HCT116 (cell line): ENCODE results near the gene RNF145. TPM values are rescaled to one million over a fixed set of nuclear protein-coding genes. Genes with fewer than 3 reads are reported as not detected.
A peak's percentile ranks its signal among the peaks of the same experiment; 100 is the strongest.

Experiments used
- ATAC-seq: fragments of 200-7000 bp; cut with Tn5 transposase; 2 replicates; pipeline ENCODE4 v1.9.1; 2020; ENCODE audit warnings: mild to moderate bottlenecking, moderate library complexity
- BruUV-seq: library from RNA; stranded (reverse); fragments of 400-500 nt; replicated peaks from 2 replicates; lab custom pipeline; 2021; lab: Mats Ljungman, UMichigan
- CTCF ChIA-PET: fragments of 300-600 bp; sonication (Branson Sonifier 250); formaldehyde crosslinking; loops from one replicate; lab custom pipeline; 2021; ENCODE audit warnings: antibody characterized with exemption; lab: Charles Lee
- POLR2A ChIA-PET: fragments of 300-600, 350-600 bp; sonication (Branson Sonifier 250); formaldehyde crosslinking; loops from one replicate; lab custom pipeline; 2021; ENCODE audit warnings: antibody characterized with exemption; lab: Charles Lee
- RAD21 ChIA-PET, 2 experiments: fragments of 300-600 bp; sonication (Branson Sonifier 250); formaldehyde crosslinking; loops; one replicate each; lab custom pipeline; 2023; ENCODE audit warnings: low total read pairs in 2 of 2; ENCODE audit not compliant: uncharacterized antibody in 2 of 2, unreplicated experiment in 2 of 2, low non-redundant PET in 1 of 2; lab: Charles Lee
- DNase-seq: peaks from one replicate; pipeline ENCODE4 v3.0.0-alpha.2; 2010; ENCODE audit warnings: low read depth, low spot score
- H2AFZ ChIP-seq: fragments of 200-600 bp; shearing (Covaris generic), sonication (generic); 2 replicates; pipeline ENCODE4 v1.6.1; 2017; ENCODE audit warnings: low read depth, mixed run types, mixed read lengths, antibody characterized with exemption, low read length; ENCODE audit not compliant: poor library complexity, severe bottlenecking
- H3K27ac ChIP-seq: 2 replicates; pipeline ENCODE4 v1.5.1; 2012; ENCODE audit warnings: low read depth, low read length
- H3K27me3 ChIP-seq: fragments of 200-600 bp; sonication (generic); 2 replicates; pipeline ENCODE4 v1.6.1; 2016; ENCODE audit warnings: mixed run types, low read length, mixed read lengths; ENCODE audit not compliant: insufficient read depth
- H3K36me3 ChIP-seq, 2 experiments: fragments of 200-500 bp in 1 of 2; fragments of 200-600 bp in 1 of 2; sonication (Bioruptor generic) in 1 of 2; sonication (generic) in 1 of 2; 2 replicates each; pipeline versions ENCODE4 v1.5.1 to v1.6.1; 2014 to 2016; ENCODE audit warnings: low read length in 2 of 2, inconsistent platforms in 1 of 2, mixed read lengths in 1 of 2, mixed run types in 1 of 2; ENCODE audit not compliant: insufficient read depth in 2 of 2, control insufficient read depth in 1 of 2
- H3K4me1 ChIP-seq, 2 experiments: fragments of 200-600 bp in 1 of 2; sonication (generic) in 1 of 2; 2 replicates each; pipeline versions ENCODE4 v1.5.1 to v1.6.1; 2012 to 2017; ENCODE audit warnings: low read length in 2 of 2, inconsistent platforms in 1 of 2, mild to moderate bottlenecking in 1 of 2, mixed read lengths in 1 of 2, mixed run types in 1 of 2, moderate library complexity in 1 of 2; ENCODE audit not compliant: insufficient read depth in 2 of 2, control insufficient read depth in 1 of 2
- H3K4me2 ChIP-seq: fragments of 200-600 bp; sonication (generic); 2 replicates; pipeline ENCODE4 v1.6.1; 2017; ENCODE audit warnings: mixed run types, low read length, mixed read lengths
- H3K4me3 ChIP-seq, 2 experiments: fragments of 200-600 bp in 1 of 2; sonication (generic) in 1 of 2; replicated peaks in 1 of 2; 2 replicates each; pipeline ENCODE4 v1.5.1; 2011 to 2016; ENCODE audit warnings: low read length in 2 of 2, control low read depth in 1 of 2, low read depth in 1 of 2, mild to moderate bottlenecking in 1 of 2, mixed read lengths in 1 of 2, mixed run types in 1 of 2
- H3K79me2 ChIP-seq: fragments of 200-600 bp; sonication (generic); 2 replicates; pipeline ENCODE4 v1.6.1; 2017; ENCODE audit warnings: mild to moderate bottlenecking, mixed run types, low read length, moderate library complexity, mixed read lengths; ENCODE audit not compliant: insufficient read depth
- H3K9ac ChIP-seq: fragments of 200-600 bp; sonication (generic); 2 replicates; pipeline ENCODE4 v1.6.1; 2016; ENCODE audit warnings: low read length, mixed read lengths
- H3K9me2 ChIP-seq: fragments of 200-600 bp; sonication (generic), shearing (Covaris generic); 2 replicates; pipeline ENCODE4 v1.6.1; 2017; ENCODE audit warnings: mixed run types, mild to moderate bottlenecking, moderate library complexity; ENCODE audit not compliant: insufficient read depth
- H3K9me3 ChIP-seq, 2 experiments: fragments of 200-500 bp in 1 of 2; fragments of 200-600 bp in 1 of 2; sonication (Bioruptor generic) in 1 of 2; sonication (generic) in 1 of 2; 2 replicates each; pipeline ENCODE4 v1.6.1; 2014 to 2017; ENCODE audit warnings: low read length in 2 of 2, mixed read lengths in 2 of 2, inconsistent platforms in 1 of 2, low read depth in 1 of 2, mild to moderate bottlenecking in 1 of 2, mixed run types in 1 of 2, moderate library complexity in 1 of 2; ENCODE audit not compliant: control insufficient read depth in 1 of 2, insufficient read depth in 1 of 2
- H4K20me1 ChIP-seq: fragments of 200-600 bp; sonication (generic), shearing (Covaris generic); 2 replicates; pipeline ENCODE4 v1.6.1; 2017; ENCODE audit warnings: mixed run types, mild to moderate bottlenecking, moderate library complexity; ENCODE audit not compliant: insufficient read depth
- ATF3 ChIP-seq: IDR thresholded peaks from 2 replicates; pipeline ENCODE4 v1.6.1; 2012
- CBX3 ChIP-seq: IDR thresholded peaks from 2 replicates; pipeline ENCODE4 v1.6.1; 2012; ENCODE audit warnings: low read depth
- EGR1 ChIP-seq: IDR thresholded peaks from 2 replicates; pipeline ENCODE4 v1.6.1; 2012; ENCODE audit warnings: low read depth
- EZH2 ChIP-seq: fragments of 200-600 bp; sonication (generic); IDR thresholded peaks from 2 replicates; pipeline ENCODE4 v1.6.1; 2017; ENCODE audit warnings: antibody characterized with exemption, mixed run types
- EZH2phosphoT487 ChIP-seq: fragments of 200-600 bp; IDR thresholded peaks from 2 replicates; pipeline ENCODE4 v1.6.1; 2018; ENCODE audit warnings: antibody characterized with exemption, borderline replicate concordance
- FOSL1 ChIP-seq: IDR thresholded peaks from 2 replicates; pipeline ENCODE4 v1.6.1; 2012; ENCODE audit warnings: low read depth
- RAD21 ChIP-seq: IDR thresholded peaks from 2 replicates; pipeline ENCODE4 v1.6.1; 2012; ENCODE audit warnings: low read depth, mild to moderate bottlenecking
- SRF ChIP-seq: IDR thresholded peaks from 2 replicates; pipeline ENCODE4 v1.6.1; 2012; ENCODE audit warnings: low read depth
- ZFX ChIP-seq: fragments of 450-650 bp; IDR thresholded peaks from 2 replicates; pipeline ENCODE4 v1.6.1; 2017
- intact Hi-C: fragments of 100-400 bp; cut with micrococcal nuclease; formaldehyde crosslinking; loops from 2 replicates; pipeline ENCODE4 v1.10.0; 2022
- total RNA-seq: library from RNA; stranded (reverse); gene quantifications from one replicate; pipeline ENCODE4 v1.2.1, GENCODE V29; 2021; ENCODE audit not compliant: unreplicated experiment

Gene RNF145
- total RNA-seq, 1 experiment from 2014 or later, result 60.6 TPM

DNA sequence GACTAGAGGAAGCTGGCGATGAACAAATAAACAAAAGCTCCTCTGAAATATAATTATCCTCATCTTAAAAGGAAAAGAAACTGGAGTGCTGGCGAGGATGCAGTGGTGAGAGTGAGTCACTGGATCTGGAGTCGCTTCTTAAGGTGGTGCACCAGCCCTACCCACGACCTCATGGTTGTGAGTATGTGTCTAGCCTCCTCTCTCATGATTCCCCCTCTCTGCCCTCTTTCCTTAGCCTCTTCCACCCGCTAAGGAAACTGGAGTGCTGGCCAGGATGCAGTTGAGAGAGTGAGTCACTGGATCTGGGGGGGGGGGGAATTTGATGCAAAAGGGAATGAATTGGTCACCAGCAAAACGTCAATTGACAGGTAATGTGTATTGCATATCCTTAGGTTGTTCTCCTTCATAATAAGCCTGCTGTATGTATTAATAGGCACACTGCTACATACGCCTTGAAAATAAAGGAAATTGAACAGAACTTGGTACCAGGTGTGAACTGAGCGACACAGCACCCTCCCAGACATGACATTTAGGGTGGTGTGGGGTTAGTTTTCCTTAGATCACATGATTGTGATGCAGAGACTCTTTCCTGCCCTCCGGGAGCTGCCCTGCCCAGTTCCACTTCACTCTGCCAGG is 73.3 kb downstream of the RNF145 start:
- ATAC-seq, result peak; percentile 40; the same call in 1 of the 2 replicates
- Histone ChIP-seq H3K9me2 (no peaks in the 10 kb centered on the region), H3K36me3 (no peaks in the 10 kb centered on the region), H2AFZ (no peak overlapping the region), H3K4me1 (no peaks in the 10 kb centered on the region), H3K4me3 (no peak overlapping the region), H3K27me3 (peaks cover 28% of the 10 kb centered on the region; the same call in 1 of the 2 replicates), H3K9ac (no peak overlapping the region), H3K27ac (no peak overlapping the region), H3K4me2 (no peak overlapping the region), H4K20me1 (no peaks in the 10 kb centered on the region), H3K9me3 (no peaks in the 10 kb centered on the region), H3K79me2 (no peaks in the 10 kb centered on the region)
- ChIA-PET POLR2A (no interaction called here), RAD21 (no interaction called here), CTCF (interaction anchor here (0.9 kb wide), 1 partner anchor 1061 kb away, joined by 3 read pairs; no protein-coding TSS in a partner anchor)
- no TSS peak for BruUV-seq
- DNase-seq, result no peak
- intact Hi-C loops, result loop anchor here (10.0 kb wide), 2 partner anchors 1371 to 1791 kb away; a partner anchor contains a TSS
- TF ChIP-seq EZH2 (no peak), CBX3 (no peak), EZH2phosphoT487 (no peak), ATF3 (no peak), EGR1 (no peak), SRF (no peak), FOSL1 (no peak), RAD21 (no peak), ZFX (no peak)
